Esophagus muscularis mucosa (tissue), 3 donors: ENCODE data around the gene TXNDC5.

Experiments
- CTCF ChIP-seq, 3 experiments: fragments of 200-600 bp in 2 of 3; fragments of 450-650 bp in 1 of 3; sonication (generic) in 2 of 3; IDR thresholded peaks; one replicate each; pipeline ENCODE4 v1.5.1; 2017 to 2019; ENCODE audit warnings: antibody characterized with exemption in 3 of 3, mild to moderate bottlenecking in 2 of 3, moderate library complexity in 1 of 3
- POLR2A ChIP-seq: fragments of 450-650 bp; IDR thresholded peaks from one replicate; pipeline ENCODE4 v1.6.1; 2017; ENCODE audit warnings: antibody characterized with exemption, moderate library complexity, mild to moderate bottlenecking, low read depth
- POLR2AphosphoS5 ChIP-seq, 2 donors: sonication (generic); formaldehyde crosslinking; IDR thresholded peaks; one replicate each; pipeline ENCODE4 v1.6.1; 2017; ENCODE audit warnings: antibody characterized with exemption in 2 of 2

- TF ChIP-seq CTCF (IDR thresholded peaks at IDR 0.05), result no peak
- TF ChIP-seq POLR2AphosphoS5 (IDR thresholded peaks at IDR 0.05), result peak; percentile 10 to 53
- TF ChIP-seq POLR2A, result no peak
Measured at GRCh38 chr6:7910654-7911344, at the start of gene TXNDC5.
